Retina (tissue), 1 donor: Measurements from ENCODE around the gene APOBEC3H.
A peak's percentile ranks its signal among the peaks of the same experiment; 100 is the strongest.

ENCODE experiments used
- DNase-seq: peaks from one replicate; pipeline ENCODE4 v3.0.0-alpha.2; 2016

APOBEC3H gene

DNA sequence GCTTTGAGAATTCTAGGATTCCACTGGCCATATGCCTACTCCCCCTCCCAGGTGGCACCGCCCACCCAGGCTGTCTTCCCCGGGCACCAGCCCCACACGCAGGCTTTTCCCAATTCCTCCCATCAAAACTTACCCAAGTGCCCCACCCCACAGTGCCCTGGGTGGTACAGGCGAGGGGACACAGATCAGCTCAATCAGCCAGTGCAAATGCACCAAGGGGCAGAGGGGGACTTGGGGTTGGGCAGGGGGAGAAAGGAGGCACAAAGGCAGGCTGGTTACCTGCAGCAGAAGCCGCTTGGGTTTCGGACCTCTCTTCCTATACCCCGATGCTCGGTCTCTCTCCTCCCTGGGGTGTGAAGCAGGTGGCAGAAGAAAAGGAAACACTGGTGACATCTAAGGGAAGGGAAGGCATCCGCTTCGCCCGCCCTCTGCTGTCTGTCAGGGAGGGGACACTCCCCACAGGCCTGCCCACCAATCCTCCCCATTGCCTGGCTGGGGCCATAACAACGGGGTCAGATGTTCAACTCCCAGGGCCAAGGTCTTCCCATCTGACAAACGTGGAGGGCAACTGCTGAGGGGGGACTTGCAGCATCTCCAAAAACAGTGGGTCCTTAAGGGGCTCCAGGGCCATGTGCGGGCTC is 41.4 kb downstream of the APOBEC3H start:
- DNase-seq: no peak

DNA sequence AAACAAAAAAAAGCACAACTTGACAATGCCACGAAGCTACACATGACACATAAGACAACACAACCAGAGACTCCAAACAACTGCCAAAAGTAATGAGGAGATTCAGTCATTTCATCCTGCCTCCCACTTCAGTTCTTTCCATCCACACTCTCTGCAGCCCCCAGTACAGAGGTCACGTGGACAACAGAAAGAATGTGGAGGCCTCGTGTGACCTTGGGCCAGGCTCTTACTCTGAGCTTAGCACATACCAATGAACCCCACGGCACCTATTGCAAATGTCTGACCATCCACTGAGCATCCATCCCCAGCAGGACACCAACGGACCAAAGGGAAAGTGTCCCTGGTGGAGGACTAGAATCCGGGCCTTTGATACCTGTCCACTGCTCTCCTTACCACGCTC is 42.9 kb downstream of the APOBEC3H start:
- DNase-seq: no peak

DNA sequence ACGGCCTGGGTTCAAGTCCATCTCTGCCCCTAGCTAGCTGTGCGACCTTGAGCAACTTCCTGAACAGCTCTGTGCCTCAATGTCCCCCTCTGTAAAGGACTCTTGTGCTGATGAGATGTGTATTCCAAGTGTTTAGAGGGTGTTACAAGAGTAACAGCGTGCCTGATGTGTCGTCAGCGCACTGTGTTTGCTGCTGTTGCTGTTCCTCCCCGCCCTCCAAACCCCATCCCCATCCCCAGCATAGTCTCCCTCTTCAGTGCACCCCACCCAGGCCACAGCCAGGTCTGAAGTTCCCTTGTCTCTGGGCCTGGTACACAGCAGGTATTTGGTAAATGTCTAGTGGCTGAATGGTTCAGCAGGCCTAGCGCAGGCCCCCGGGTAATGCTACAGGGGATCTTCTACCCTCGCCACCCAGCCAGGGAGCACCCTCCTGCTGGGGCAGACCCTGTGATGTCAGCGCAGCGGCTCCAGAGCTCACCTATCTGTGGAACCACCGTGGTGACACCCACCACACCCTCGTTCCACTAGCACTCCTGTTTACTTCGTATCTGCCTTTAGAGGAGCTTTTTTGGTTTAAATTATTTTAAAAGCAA is 45.1 kb downstream of the APOBEC3H start:
- no peak for DNase-seq

DNA sequence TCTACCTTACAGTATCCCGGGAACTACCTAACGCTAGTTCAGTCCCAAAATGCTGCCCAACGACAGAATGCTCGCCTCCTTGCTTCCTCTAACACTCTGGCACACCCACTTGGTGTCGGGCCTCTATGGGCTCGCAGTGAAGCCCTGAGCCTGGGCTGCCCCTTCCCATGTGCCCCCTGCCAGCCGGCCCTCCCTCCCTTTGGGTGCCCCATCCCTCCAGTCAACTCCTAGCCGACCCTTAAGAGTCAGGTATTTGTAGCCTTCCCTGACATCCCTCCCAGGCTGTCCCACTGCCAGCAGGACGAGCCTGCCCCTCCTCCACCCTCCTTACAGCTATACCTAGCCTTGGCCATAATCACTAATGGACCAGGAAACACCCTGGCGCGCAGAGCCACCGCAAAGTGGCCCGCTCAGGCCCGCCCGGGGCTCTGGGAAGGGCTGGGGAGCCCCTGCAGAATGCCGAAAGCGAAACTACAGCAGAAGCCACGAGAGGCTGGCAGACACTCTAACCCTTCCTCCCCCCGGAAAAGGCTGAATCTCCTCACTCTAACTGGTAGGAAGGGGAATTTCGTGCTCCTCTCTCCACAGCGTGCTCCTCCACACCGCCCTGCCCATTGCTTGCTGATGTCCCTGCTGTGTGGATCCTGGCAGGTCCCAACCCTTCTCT is 47.2 kb downstream of the APOBEC3H start:
- DNase-seq: no peak

DNA sequence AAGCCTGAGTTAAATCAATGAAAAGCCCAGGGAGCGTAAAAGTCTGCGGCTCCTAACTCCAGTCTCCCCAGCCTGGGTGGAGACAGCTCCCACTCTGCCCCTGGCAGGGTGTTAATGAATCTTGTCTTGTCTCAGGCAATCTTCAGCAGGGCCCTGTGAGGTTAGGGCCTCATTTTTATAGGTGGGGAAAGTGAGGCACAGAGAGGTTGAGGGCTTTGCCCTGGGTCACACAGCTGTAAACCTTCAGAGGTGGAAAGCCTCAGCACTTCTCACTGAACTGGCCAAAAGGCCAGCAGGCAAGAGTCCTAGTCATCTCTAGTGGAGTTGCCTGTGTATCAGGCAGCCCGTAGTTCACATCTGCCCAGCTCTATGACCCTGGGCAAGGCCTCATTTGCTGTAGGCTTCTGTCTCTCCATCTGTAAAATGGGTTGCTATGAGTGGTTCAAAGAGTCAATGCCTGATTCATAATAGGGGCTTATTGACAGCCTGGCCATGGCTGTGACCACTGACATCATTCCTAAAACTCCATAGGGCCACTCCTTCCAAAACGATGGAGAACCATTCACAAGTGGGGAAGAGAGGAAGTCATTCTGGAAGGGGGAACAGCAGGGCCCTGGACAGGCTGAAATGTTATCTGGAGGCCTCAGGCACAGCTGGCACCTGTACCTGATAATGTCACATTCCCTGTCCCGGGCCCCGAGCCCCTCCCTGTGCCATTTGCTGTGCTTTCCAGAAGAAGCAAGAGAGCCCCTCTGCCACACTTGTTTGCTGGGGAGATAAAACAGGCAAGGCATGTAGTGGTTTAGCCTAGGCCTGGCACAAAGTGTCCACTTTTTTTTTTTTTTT is 49.4 kb downstream of the APOBEC3H start:
- no peak for DNase-seq

DNA sequence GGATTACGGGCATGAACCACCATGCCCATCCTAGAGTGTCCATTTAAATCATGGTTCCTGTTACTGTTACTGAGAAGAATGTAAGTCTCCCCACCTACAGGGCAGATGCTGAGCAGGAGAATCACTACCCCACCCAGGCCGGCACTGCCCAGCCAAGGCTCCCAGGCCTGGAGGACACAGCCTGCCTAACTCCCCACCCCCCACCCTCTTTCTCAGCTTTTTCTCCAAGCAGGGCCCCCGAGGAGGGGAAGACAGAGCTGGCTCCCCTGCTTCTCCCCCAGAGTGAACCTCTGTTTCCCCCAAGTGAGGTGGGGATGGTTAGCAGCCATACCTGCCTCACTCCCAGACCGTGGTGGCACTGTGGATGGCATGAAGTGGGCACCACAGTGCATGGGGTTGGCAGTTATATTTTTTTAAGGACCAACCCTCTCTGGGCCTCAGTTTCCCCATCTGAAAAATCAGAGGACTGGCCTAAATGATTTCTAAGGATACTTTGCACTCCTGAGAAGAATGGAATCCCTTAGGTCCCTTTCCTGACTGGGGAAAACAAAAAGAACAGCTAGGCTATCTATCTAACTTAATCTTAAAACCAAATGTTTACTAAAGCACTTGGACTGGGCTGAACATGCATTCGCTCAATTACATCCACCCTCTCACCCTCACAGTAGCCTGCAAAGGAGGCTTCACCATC is 50.4 kb downstream of the APOBEC3H start:
- no peak for DNase-seq

DNA sequence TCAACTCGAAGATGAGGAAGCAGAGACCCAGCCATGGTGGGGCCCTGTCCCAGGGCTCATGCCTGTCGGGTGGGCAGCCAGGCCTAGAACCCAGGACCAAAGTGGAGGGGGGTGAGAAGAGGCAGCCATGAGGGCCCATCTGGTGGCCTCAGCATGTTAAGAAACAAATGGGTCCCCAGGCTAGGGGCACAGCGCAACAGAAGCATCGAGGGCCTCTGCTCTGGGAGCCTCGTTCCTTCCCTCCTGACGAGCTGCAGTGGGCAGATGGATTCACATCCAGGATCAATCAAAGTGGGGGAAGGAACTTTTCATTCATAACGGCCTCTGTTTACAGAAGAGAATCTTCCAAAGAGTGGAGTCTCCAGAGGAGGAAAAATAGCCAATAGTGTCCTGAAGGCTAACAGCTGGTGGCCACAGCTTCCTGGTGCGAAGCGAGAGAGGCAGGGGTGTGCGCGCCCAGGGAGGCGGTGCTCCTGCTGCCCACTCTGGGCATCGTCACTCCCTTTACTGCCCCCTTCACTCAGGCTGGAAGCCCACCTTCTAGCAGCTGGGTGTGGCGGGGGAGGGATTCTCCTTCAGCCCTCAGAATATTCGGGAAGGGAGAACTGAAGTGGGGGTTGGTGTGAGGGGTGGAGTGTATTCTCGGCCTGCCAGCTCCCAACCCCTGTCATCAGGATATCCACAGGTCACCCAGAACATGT is 51.1 kb downstream of the APOBEC3H start:
- DNase-seq: no peak

DNA sequence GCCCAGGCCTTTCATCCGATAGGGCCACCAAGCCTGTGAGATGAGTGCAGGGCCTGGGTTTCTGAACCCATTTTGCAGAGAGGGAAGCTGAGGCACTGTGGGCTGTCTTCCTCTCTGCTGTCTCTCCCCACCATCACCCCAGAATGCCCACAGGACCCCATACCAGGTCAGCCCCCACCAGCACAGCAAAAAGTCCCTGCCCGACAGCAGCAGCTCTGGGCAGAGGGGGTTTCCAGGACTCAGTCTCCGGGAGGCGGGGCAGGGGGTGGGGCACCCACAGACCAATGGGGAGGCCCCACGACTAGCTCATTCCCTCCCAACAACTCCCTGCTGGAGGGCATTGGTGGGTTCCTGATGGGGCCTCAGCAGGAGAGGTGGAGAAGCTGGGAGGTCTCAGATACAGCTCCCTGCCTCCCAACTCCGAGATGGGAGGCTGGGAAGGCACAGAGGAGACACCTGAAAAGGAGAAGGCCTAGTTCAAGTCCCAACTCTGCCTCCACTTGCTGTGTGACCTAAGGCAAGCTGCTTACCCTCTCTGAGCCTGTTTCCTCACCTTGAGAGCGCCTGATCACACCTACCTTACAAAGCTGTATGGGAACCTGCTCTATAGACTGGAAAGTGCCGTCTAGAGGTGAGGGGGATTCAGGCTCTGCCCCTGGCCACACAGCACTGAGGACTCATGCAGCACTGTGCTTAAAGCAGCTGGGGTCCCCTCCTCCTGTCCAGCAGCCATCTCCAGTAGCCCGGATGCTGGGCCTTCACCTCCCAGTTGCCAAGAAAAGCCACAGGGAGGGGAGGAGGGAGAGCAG is 51.9 kb downstream of the APOBEC3H start:
- DNase-seq: no peak

DNA sequence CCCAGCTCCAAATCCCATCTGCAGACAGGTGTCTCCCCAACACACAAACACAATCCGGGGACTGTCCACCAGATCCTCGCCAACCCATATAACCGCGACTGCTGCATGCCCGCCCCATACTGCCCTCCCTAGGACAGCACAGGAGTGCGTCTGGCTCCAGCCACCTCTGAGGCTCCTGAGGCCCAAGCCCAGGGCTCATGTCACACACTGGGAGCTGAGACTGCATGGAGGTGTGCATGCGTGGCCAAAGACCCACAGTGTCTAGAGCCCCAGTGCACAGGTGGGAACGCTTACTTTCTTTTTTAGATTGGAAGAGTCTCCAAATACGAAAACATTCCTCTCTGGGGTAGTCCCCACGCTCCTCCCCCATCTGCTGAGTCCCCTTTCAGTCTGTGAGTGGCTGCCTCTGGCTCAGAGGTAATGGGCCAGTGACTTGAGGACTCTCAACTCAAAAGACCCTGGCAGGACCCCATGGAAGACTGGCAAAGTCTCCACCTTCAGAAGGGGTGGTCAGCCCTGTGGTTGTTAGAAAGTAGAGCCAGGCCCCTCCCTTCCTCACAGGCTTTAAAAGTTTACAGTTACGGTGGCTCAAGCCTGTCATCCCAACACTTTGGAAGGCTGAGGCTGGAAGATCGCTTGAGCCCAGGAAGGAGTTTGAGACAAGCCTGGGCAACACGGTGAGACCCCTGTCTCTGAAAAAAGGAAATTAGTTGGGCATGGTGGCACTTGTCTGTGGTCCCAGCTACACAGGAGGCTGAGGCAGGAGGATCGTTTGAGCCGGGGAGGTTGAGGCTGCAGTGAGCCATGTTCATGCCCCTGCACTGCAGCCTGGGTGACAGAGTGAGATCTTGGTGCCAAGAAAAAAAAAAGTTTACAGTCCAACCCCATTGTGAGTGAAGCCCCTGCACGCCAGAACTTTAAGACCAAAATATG is 53.1 kb downstream of the APOBEC3H start:
- no peak for DNase-seq

DNA sequence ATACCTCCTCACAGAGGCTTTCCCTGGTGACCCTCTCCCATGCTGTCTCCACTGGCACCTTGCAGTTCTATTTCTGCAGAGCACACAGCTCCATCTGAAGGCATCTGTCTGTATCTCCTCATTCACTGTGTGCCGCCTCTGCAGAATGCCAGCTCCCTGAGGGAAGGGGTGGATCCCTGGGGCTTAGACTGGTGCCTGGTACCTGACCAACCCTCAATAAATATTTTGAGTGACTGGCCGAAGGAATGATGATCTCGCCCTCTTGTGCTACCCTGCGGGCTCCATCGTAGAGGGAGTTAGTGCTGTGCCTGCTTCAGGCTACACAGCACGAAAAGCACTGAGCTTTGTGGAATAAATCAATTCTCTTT is 53.8 kb downstream of the APOBEC3H start:
- DNase-seq: no peak

DNA sequence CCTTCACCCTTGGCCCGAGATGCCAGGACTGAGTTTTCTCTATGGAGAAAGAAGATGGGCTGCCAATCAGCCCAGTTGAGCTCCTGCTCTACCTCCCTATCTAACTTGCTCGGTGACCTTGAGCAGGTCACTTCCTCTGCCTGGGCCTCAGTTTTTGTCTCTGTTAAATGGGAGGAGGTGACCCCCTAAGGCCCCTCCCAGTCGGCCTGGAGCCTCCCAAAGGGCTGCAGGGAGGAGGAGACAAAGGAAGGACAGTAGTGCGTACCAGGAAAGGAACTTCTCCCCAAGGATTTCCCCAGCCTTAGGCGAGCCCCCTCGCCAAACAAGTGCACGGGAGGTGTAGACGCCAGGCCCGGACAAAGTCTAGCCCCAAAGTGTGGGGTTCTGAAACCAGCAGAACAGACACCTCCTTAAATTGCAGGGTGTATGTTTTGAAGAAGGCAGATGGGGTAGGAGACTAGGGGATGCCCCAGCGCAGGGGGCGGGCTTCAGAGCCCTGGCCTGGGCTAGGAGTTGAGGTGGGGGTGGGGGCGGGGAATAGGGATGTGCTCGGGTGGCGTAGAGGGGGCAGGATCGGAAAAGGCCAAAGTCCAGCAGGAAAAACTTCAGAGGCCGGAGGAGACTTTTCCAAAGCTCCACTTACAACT is 54.4 kb downstream of the APOBEC3H start:
- no peak for DNase-seq

DNA sequence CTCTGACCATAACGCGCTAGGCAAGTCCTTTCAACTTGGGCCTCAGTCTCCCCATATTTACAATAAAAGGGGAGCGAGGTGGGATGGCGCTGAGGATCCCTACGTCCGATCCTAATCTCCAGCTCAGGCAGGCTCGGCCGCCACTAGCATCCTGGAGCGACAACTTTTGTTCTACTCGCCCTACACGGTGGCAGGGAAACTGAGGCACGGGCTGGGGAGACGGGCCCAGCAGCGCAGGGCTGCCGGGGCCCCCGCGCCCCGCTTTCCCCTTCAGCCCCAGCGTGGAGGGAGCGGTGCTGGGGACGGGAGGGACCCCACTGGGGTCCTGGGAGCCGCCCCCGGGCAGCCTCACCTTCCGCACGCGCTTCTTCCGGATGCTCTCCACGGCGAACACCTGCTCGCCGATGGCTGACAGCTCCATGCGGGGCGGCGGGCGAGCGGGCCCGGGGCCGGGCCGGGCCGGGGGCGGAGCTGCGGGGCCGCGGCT is 55.0 kb downstream of the APOBEC3H start:
- no peak for DNase-seq

DNA sequence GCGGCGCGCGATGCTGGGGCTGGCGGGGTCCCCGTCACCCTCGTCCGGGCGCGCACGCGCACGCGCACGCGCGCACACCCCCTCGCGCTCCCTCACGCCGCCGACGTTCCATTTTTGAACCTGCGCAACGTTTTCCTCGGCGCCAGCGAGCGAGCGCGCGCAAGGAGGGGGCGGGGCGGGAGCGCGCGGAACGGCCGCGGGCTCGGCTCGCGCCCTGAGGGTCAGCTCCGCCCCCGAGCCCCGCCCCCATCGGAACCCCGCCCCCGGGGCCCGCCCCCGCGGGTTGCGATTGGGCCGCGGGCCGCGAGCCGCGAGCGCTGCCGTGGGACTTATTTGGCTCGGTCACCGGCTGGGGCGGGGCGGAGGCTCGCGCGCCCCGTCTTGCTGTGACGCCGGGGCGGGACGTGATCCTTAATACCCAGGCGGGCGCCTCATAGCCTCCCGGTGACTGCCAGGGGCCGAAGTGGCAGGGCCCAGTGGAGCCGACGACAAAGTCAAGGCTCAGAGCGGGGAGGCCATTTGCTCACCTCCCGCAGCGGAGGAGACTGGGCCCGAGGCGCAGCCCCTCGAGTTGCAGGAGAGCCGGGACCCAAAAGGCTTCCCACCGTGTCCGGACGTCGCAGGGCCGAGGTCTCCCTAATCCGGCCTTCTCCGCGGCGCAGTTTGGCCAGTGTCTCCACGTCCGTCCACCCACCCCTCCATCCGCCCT is 55.6 kb downstream of the APOBEC3H start, which contains the start of gene CBX7:
TSS of gene CBX7 (minus strand) at position 170 of the 709 bp plus-strand sequence. CDS start 236 bp downstream, outside the sequence.
- peak; percentile 89 for DNase-seq

DNA sequence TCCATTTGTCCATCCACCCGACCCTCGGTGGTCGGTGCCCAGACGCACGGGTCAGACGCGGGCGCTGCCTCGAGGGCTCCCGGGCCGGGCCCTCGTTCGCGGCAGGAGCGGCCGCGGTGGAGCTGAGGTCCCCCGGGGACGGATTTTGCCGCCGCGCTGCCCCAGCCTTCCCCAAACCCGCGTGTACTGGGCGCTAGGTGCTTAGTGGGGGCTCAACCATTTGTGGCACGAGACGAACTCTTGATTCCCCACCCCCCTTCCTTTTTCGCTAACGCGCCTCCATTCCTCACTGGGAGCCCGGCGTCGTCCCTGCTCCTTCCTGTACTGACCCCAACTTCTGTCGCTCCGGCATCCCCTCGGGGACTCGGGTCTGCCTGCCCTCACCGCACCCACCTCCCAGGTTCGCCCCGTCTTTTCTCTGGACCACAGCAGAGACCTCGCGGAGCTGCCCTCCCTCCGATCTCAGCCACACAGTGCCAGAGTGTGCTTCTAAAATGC is 56.2 kb downstream of the APOBEC3H start:
- DNase-seq: no peak
